HepG2 (cell line): ENCODE measurements around the gene KLHL21. TPM values are rescaled to one million over a fixed set of nuclear protein-coding genes. Genes with fewer than 3 reads are reported as not detected.
A peak's percentile ranks its signal among the peaks of the same experiment; 100 is the strongest.

Experiments used
- AHDC1 ChIP-seq: sonication (generic); formaldehyde crosslinking; IDR thresholded peaks from 2 replicates; pipeline ENCODE4 v1.5.1; 2020; ENCODE audit warnings: mild to moderate bottlenecking, missing genetic modification reagents, borderline replicate concordance
- FOXC1 ChIP-seq: sonication (generic); formaldehyde crosslinking; IDR thresholded peaks from 2 replicates; pipeline ENCODE4 v1.8.0; 2022; ENCODE audit warnings: mild to moderate bottlenecking, missing genetic modification reagents, borderline replicate concordance
- HNF1B ChIP-seq: sonication (generic); formaldehyde crosslinking; IDR thresholded peaks from 2 replicates; pipeline ENCODE4 v1.5.1; 2020; ENCODE audit warnings: mild to moderate bottlenecking, moderate library complexity, missing genetic modification reagents
- HOXD1 ChIP-seq: sonication (generic); formaldehyde crosslinking; IDR thresholded peaks from 2 replicates; pipeline ENCODE4 v1.5.0; 2020; ENCODE audit warnings: missing genetic modification reagents
- KDM5A ChIP-seq: fragments of 200-600 bp; sonication (generic); IDR thresholded peaks from 2 replicates; pipeline ENCODE4 v1.7.0; 2018; ENCODE audit warnings: antibody characterized with exemption, mild to moderate bottlenecking, low read length, borderline replicate concordance
- KLF15 ChIP-seq: sonication (generic); formaldehyde crosslinking; IDR thresholded peaks from 2 replicates; pipeline ENCODE4 v1.8.1; 2023; ENCODE audit warnings: borderline replicate concordance, mild to moderate bottlenecking, inconsistent platforms, missing genetic modification reagents, mixed read lengths
- PRMT3 ChIP-seq: sonication (generic); formaldehyde crosslinking; IDR thresholded peaks from 2 replicates; pipeline ENCODE4 v1.8.1; 2022; ENCODE audit warnings: low read depth, mild to moderate bottlenecking, moderate library complexity, missing genetic modification reagents, borderline replicate concordance
- SETDB1 ChIP-seq: sonication (generic); formaldehyde crosslinking; IDR thresholded peaks from 2 replicates; pipeline ENCODE4 v1.5.1; 2020; ENCODE audit warnings: missing genetic modification reagents, mild to moderate bottlenecking, borderline replicate concordance
- SMAD1 ChIP-seq: sonication (generic); formaldehyde crosslinking; IDR thresholded peaks from 2 replicates; pipeline ENCODE4 v1.4.0; 2020; ENCODE audit warnings: missing genetic modification reagents, low read depth, mild to moderate bottlenecking, borderline replicate concordance
- SMAD9 ChIP-seq: sonication (generic); formaldehyde crosslinking; IDR thresholded peaks from 2 replicates; pipeline ENCODE4 v1.5.1; 2020; ENCODE audit warnings: mild to moderate bottlenecking, missing genetic modification reagents
- TEAD2 ChIP-seq: sonication (generic); formaldehyde crosslinking; IDR thresholded peaks from 2 replicates; pipeline ENCODE4 v1.9.0; 2021; ENCODE audit warnings: missing genetic modification reagents
- TSC22D2 ChIP-seq: sonication (generic); formaldehyde crosslinking; IDR thresholded peaks from 2 replicates; pipeline ENCODE4 v1.5.1; 2020; ENCODE audit warnings: missing genetic modification reagents, mild to moderate bottlenecking, borderline replicate concordance
- ZFP90 ChIP-seq: sonication (generic); formaldehyde crosslinking; IDR thresholded peaks from 2 replicates; pipeline ENCODE4 v1.8.0; 2022; ENCODE audit warnings: missing genetic modification reagents, mild to moderate bottlenecking, inconsistent platforms, borderline replicate concordance
- ZNF143 ChIP-seq: sonication (generic); formaldehyde crosslinking; IDR thresholded peaks from 2 replicates; pipeline ENCODE4 v1.4.0; 2020; ENCODE audit warnings: missing genetic modification reagents
- ZNF160 ChIP-seq: sonication (generic); formaldehyde crosslinking; IDR thresholded peaks from 2 replicates; pipeline ENCODE4 v1.8.0; 2022; ENCODE audit warnings: mild to moderate bottlenecking, inconsistent platforms, missing genetic modification reagents
- ZNF569 ChIP-seq: sonication (generic); formaldehyde crosslinking; IDR thresholded peaks from 2 replicates; pipeline ENCODE4 v1.5.0; 2020; ENCODE audit warnings: mild to moderate bottlenecking, missing genetic modification reagents, moderate library complexity, borderline replicate concordance
- ZNF639 ChIP-seq: conservative IDR thresholded peaks from 2 replicates; pipeline ENCODE4 v1.6.1; 2018; ENCODE audit warnings: missing genetic modification reagents
- ZNF746 ChIP-seq: sonication (generic); formaldehyde crosslinking; IDR thresholded peaks from 2 replicates; pipeline ENCODE4 v1.8.0; 2022; ENCODE audit warnings: mild to moderate bottlenecking, missing genetic modification reagents
- ZNF768 ChIP-seq: sonication (generic); formaldehyde crosslinking; IDR thresholded peaks from 2 replicates; pipeline ENCODE4 v1.4.0; 2020; ENCODE audit warnings: missing genetic modification reagents
- polyA plus RNA-seq, 8 experiments: library from polyadenylated mRNA; depleted of rRNA in 3 of 8; stranded (reverse) in 7 of 8; unstranded in 1 of 8; fragments of >200 nt; fragmentation: Illumina TruSeq in 4 of 8; extraction: Trizol in 4 of 8; gene quantifications; 2 replicates each; pipeline versions ENCODE4 v1.2.1 to v1.2.3, GENCODE V29; 2011 to 2016; ENCODE audit warnings: low read depth in 4 of 8, missing spikeins in 1 of 8, mixed read lengths in 1 of 8; ENCODE audit not compliant: insufficient read depth in 1 of 8
- total RNA-seq, 5 experiments: library from RNA; depleted of rRNA; stranded (reverse); fragments of >200 nt; fragmentation: Illumina TruSeq; extraction: Trizol; gene quantifications; 2 replicates each; pipeline ENCODE4 v1.2.3, GENCODE V29; 2016; ENCODE audit warnings: low read depth in 1 of 5

Gene KLHL21
- total and polyA plus RNA-seq, 2 of the 13 experiments (the other 11 are each of a cell fraction or from before 2014, with no cell fraction given), result 14.8 to 25.0 TPM

- no peak for TF ChIP-seq KLF15 (CRISPR knock-in tag)
- TF ChIP-seq SMAD1 (CRISPR knock-in tag), result no peak
- TF ChIP-seq ZNF569, result no peak
- TF ChIP-seq PRMT3, result no peak
- no peak for TF ChIP-seq AHDC1 (CRISPR knock-in tag)
- TF ChIP-seq FOXC1 (CRISPR knock-in tag), result no peak
- TF ChIP-seq KDM5A, result no peak
- TF ChIP-seq SETDB1 (CRISPR knock-in tag), result no peak
- TF ChIP-seq TEAD2 (CRISPR knock-in tag), result no peak
- TF ChIP-seq ZNF639 (CRISPR knock-in tag), result no peak
- peak; percentile 41; the same call in 1 of the 2 replicates for TF ChIP-seq HNF1B
- TF ChIP-seq SMAD9 (CRISPR knock-in tag), result no peak
- no peak for TF ChIP-seq ZNF160
- TF ChIP-seq ZFP90 (CRISPR knock-in tag), result no peak
- TF ChIP-seq ZNF746 (CRISPR knock-in tag), result no peak
- no peak for TF ChIP-seq ZNF143 (CRISPR knock-in tag)
- no peak; the same call in 1 of the 2 replicates for TF ChIP-seq HOXD1
- TF ChIP-seq TSC22D2 (CRISPR knock-in tag), result no peak
- TF ChIP-seq ZNF768 (CRISPR knock-in tag), result no peak
Measured at GRCh38 chr1:6601049-6601922, 1.4 kb downstream of the KLHL21 start (continued).
